HCT116 (cell line): Measurements from ENCODE around the gene TBXAS1. TPM values are rescaled to one million over a fixed set of nuclear protein-coding genes. Genes with fewer than 3 reads are reported as not detected.
"Not testable (repeated sequence)": the region's sequence is repeated elsewhere in the genome, so short reads cannot be mapped to it uniquely, and the experiment has no call there.

Source experiments
- ATAC-seq: fragments of 200-7000 bp; cut with Tn5 transposase; 2 replicates; pipeline ENCODE4 v1.9.1; 2020; ENCODE audit warnings: mild to moderate bottlenecking, moderate library complexity
- BruUV-seq: library from RNA; stranded (reverse); fragments of 400-500 nt; replicated peaks from 2 replicates; lab custom pipeline; 2021; lab: Mats Ljungman, UMichigan
- CTCF ChIA-PET: fragments of 300-600 bp; sonication (Branson Sonifier 250); formaldehyde crosslinking; loops from one replicate; lab custom pipeline; 2021; ENCODE audit warnings: antibody characterized with exemption; lab: Charles Lee
- POLR2A ChIA-PET: fragments of 300-600, 350-600 bp; sonication (Branson Sonifier 250); formaldehyde crosslinking; loops from one replicate; lab custom pipeline; 2021; ENCODE audit warnings: antibody characterized with exemption; lab: Charles Lee
- RAD21 ChIA-PET, 2 experiments: fragments of 300-600 bp; sonication (Branson Sonifier 250); formaldehyde crosslinking; loops; one replicate each; lab custom pipeline; 2023; ENCODE audit warnings: low total read pairs in 2 of 2; ENCODE audit not compliant: uncharacterized antibody in 2 of 2, unreplicated experiment in 2 of 2, low non-redundant PET in 1 of 2; lab: Charles Lee
- DNase-seq: peaks from one replicate; pipeline ENCODE4 v3.0.0-alpha.2; 2010; ENCODE audit warnings: low read depth, low spot score
- H2AFZ ChIP-seq: fragments of 200-600 bp; shearing (Covaris generic), sonication (generic); 2 replicates; pipeline ENCODE4 v1.6.1; 2017; ENCODE audit warnings: low read depth, mixed run types, mixed read lengths, antibody characterized with exemption, low read length; ENCODE audit not compliant: poor library complexity, severe bottlenecking
- H3K27ac ChIP-seq: 2 replicates; pipeline ENCODE4 v1.5.1; 2012; ENCODE audit warnings: low read depth, low read length
- H3K27me3 ChIP-seq: fragments of 200-600 bp; sonication (generic); 2 replicates; pipeline ENCODE4 v1.6.1; 2016; ENCODE audit warnings: mixed run types, low read length, mixed read lengths; ENCODE audit not compliant: insufficient read depth
- H3K36me3 ChIP-seq, 2 experiments: fragments of 200-500 bp in 1 of 2; fragments of 200-600 bp in 1 of 2; sonication (Bioruptor generic) in 1 of 2; sonication (generic) in 1 of 2; 2 replicates each; pipeline versions ENCODE4 v1.5.1 to v1.6.1; 2014 to 2016; ENCODE audit warnings: low read length in 2 of 2, inconsistent platforms in 1 of 2, mixed read lengths in 1 of 2, mixed run types in 1 of 2; ENCODE audit not compliant: insufficient read depth in 2 of 2, control insufficient read depth in 1 of 2
- H3K4me1 ChIP-seq, 2 experiments: fragments of 200-600 bp in 1 of 2; sonication (generic) in 1 of 2; 2 replicates each; pipeline versions ENCODE4 v1.5.1 to v1.6.1; 2012 to 2017; ENCODE audit warnings: low read length in 2 of 2, inconsistent platforms in 1 of 2, mild to moderate bottlenecking in 1 of 2, mixed read lengths in 1 of 2, mixed run types in 1 of 2, moderate library complexity in 1 of 2; ENCODE audit not compliant: insufficient read depth in 2 of 2, control insufficient read depth in 1 of 2
- H3K4me2 ChIP-seq: fragments of 200-600 bp; sonication (generic); 2 replicates; pipeline ENCODE4 v1.6.1; 2017; ENCODE audit warnings: mixed run types, low read length, mixed read lengths
- H3K4me3 ChIP-seq, 2 experiments: fragments of 200-600 bp in 1 of 2; sonication (generic) in 1 of 2; replicated peaks in 1 of 2; 2 replicates each; pipeline ENCODE4 v1.5.1; 2011 to 2016; ENCODE audit warnings: low read length in 2 of 2, control low read depth in 1 of 2, low read depth in 1 of 2, mild to moderate bottlenecking in 1 of 2, mixed read lengths in 1 of 2, mixed run types in 1 of 2
- H3K79me2 ChIP-seq: fragments of 200-600 bp; sonication (generic); 2 replicates; pipeline ENCODE4 v1.6.1; 2017; ENCODE audit warnings: mild to moderate bottlenecking, mixed run types, low read length, moderate library complexity, mixed read lengths; ENCODE audit not compliant: insufficient read depth
- H3K9ac ChIP-seq: fragments of 200-600 bp; sonication (generic); 2 replicates; pipeline ENCODE4 v1.6.1; 2016; ENCODE audit warnings: low read length, mixed read lengths
- H3K9me2 ChIP-seq: fragments of 200-600 bp; sonication (generic), shearing (Covaris generic); 2 replicates; pipeline ENCODE4 v1.6.1; 2017; ENCODE audit warnings: mixed run types, mild to moderate bottlenecking, moderate library complexity; ENCODE audit not compliant: insufficient read depth
- H3K9me3 ChIP-seq, 2 experiments: fragments of 200-500 bp in 1 of 2; fragments of 200-600 bp in 1 of 2; sonication (Bioruptor generic) in 1 of 2; sonication (generic) in 1 of 2; 2 replicates each; pipeline ENCODE4 v1.6.1; 2014 to 2017; ENCODE audit warnings: low read length in 2 of 2, mixed read lengths in 2 of 2, inconsistent platforms in 1 of 2, low read depth in 1 of 2, mild to moderate bottlenecking in 1 of 2, mixed run types in 1 of 2, moderate library complexity in 1 of 2; ENCODE audit not compliant: control insufficient read depth in 1 of 2, insufficient read depth in 1 of 2
- H4K20me1 ChIP-seq: fragments of 200-600 bp; sonication (generic), shearing (Covaris generic); 2 replicates; pipeline ENCODE4 v1.6.1; 2017; ENCODE audit warnings: mixed run types, mild to moderate bottlenecking, moderate library complexity; ENCODE audit not compliant: insufficient read depth
- POLR2AphosphoS5 ChIP-seq: IDR thresholded peaks from 2 replicates; pipeline ENCODE4 v1.6.1; 2011; ENCODE audit warnings: mild to moderate bottlenecking, low read depth, low read length, moderate library complexity
- intact Hi-C: fragments of 100-400 bp; cut with micrococcal nuclease; formaldehyde crosslinking; loops from 2 replicates; pipeline ENCODE4 v1.10.0; 2022
- total RNA-seq: library from RNA; stranded (reverse); gene quantifications from one replicate; pipeline ENCODE4 v1.2.1, GENCODE V29; 2021; ENCODE audit not compliant: unreplicated experiment
- TF ChIP-seq, protein P1 (sequence below), 3 experiments: fragments of 200-600 bp in 1 of 3; sonication (generic) in 1 of 3; IDR thresholded peaks in 2 of 3; conservative IDR thresholded peaks in 1 of 3; 2 replicates each; pipeline ENCODE4 v1.5.1; 2012 to 2017; ENCODE audit warnings: low read depth in 2 of 3, low read length in 2 of 3, antibody characterized with exemption in 1 of 3, borderline replicate concordance in 1 of 3, control low read depth in 1 of 3, mild to moderate bottlenecking in 1 of 3, mixed read lengths in 1 of 3, mixed run types in 1 of 3, moderate library complexity in 1 of 3; ENCODE audit not compliant: insufficient read depth in 1 of 3

Gene TBXAS1
- total RNA-seq, 1 experiment from 2014 or later, result 1.4 TPM

DNA sequence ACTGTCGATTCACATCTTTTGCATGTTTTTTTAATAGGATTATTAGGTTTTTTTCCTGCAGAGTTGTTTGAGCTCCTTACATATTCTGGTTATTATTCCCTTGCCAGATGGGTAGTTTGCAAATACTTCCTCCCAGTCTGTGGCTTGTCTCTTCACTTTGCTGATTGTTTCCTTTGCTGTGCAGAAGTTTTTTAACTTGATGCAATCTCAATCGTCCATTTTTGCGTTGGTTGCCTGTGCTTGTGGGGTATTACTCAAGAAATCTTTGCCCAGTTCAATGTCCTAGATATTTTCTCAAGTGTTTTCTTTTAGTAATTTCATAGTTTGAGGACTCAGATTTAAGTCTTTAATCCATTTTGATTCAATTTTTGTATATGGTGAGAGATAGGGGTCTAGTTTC lies 95.4 kb downstream of the TBXAS1 start:
- no peak overlapping the region for H3K4me3 ChIP-seq
- H3K9me3 ChIP-seq, result no peaks in the 10 kb centered on the region
- no peak overlapping the region for H3K9ac ChIP-seq
- no peak overlapping the region for H3K27ac ChIP-seq
- H3K36me3 ChIP-seq, result no peaks in the 10 kb centered on the region
- H3K9me2 ChIP-seq, result no peaks in the 10 kb centered on the region
- intact Hi-C loops, result no loop called here
- H2AFZ ChIP-seq, result no peak overlapping the region
- no peaks in the 10 kb centered on the region for H4K20me1 ChIP-seq
- ATAC-seq (no peak), DNase-seq (no peak)
- H3K4me2 ChIP-seq, result no peak overlapping the region
- RAD21 ChIA-PET, result no interaction called here
- H3K27me3 ChIP-seq, result no peaks in the 10 kb centered on the region
- TF ChIP-seq, protein P1, sequence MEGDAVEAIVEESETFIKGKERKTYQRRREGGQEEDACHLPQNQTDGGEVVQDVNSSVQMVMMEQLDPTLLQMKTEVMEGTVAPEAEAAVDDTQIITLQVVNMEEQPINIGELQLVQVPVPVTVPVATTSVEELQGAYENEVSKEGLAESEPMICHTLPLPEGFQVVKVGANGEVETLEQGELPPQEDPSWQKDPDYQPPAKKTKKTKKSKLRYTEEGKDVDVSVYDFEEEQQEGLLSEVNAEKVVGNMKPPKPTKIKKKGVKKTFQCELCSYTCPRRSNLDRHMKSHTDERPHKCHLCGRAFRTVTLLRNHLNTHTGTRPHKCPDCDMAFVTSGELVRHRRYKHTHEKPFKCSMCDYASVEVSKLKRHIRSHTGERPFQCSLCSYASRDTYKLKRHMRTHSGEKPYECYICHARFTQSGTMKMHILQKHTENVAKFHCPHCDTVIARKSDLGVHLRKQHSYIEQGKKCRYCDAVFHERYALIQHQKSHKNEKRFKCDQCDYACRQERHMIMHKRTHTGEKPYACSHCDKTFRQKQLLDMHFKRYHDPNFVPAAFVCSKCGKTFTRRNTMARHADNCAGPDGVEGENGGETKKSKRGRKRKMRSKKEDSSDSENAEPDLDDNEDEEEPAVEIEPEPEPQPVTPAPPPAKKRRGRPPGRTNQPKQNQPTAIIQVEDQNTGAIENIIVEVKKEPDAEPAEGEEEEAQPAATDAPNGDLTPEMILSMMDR (IDR thresholded peaks at IDR 0.05 in 2 of 3, conservative IDR thresholded peaks at IDR 0.05 in 1 of 3; ENCODE audit: borderline replicate concordance in 1 of 3, insufficient read depth in 1 of 3, low read depth in 2 of 3, low read length in 2 of 3), result no peak
- no peak for TF ChIP-seq POLR2AphosphoS5
- BruUV-seq, result no TSS peak
- POLR2A ChIA-PET, result no interaction called here
- CTCF ChIA-PET, result no interaction called here
- H3K4me1 ChIP-seq, result peaks cover 0 to 3% of the 10 kb centered on the region in 2 experiments; a peak in 1 of 4 replicates
- H3K79me2 ChIP-seq, result no peaks in the 10 kb centered on the region

DNA sequence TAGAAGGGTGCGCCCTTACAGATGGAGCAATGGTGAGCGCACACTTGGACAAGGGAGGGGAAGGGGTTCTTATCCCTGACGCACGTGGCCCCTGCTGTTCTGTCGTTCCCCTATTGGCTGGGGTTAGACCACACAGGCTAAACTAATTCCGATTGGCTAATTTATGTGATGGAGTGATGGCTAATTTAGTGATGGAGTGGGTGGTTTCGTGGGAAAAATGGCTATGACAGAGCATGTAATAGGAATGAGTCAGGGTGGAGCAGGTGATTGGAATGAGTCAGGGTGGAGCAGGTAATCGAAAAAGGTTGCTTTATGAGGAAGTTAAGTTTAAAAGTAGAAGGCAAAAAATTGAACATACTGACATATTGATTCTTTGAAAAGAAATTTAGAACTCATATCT lies 100.2 kb downstream of the TBXAS1 start:
- POLR2A ChIA-PET, result interaction anchor here (2.4 kb wide), 1 partner anchor 13 kb away, joined by 6 read pairs; no protein-coding TSS in a partner anchor
- H3K9me2 ChIP-seq, H3K27ac ChIP-seq, H3K36me3 ChIP-seq, H3K4me3 ChIP-seq, H3K9me3 ChIP-seq, H3K9ac ChIP-seq, CTCF ChIA-PET, BruUV-seq, ATAC-seq, RAD21 ChIA-PET, H3K79me2 ChIP-seq, intact Hi-C loops, H3K4me1 ChIP-seq, H4K20me1 ChIP-seq, H2AFZ ChIP-seq, H3K4me2 ChIP-seq, H3K27me3 ChIP-seq: not testable (repeated sequence)
- peak; percentile 22 for DNase-seq
